Smooth muscle cell (in vitro differentiated cells): Measurements from ENCODE around the gene TNMD. TPM values are rescaled to one million over a fixed set of nuclear protein-coding genes. Genes with fewer than 3 reads are reported as not detected.

ENCODE experiments used
- DNase-seq: peaks from one replicate; lab custom pipeline; 2025; ENCODE audit not compliant: unreplicated experiment; lab: John Stamatoyannopoulos, UW
- H2AFZ ChIP-seq: fragments of 200-600 bp; sonication (generic); 2 replicates; pipeline ENCODE4 v1.6.0; 2016; ENCODE audit warnings: antibody characterized with exemption, low read depth, mild to moderate bottlenecking
- H3F3A ChIP-seq: fragments of 200-600 bp; sonication (generic); 2 replicates; pipeline ENCODE4 v1.6.0; 2017; ENCODE audit warnings: antibody characterized with exemption, low read depth
- H3K27ac ChIP-seq: fragments of 200-600 bp; sonication (generic); 2 replicates; pipeline ENCODE4 v1.5.1; 2016; ENCODE audit warnings: low read depth, mild to moderate bottlenecking
- H3K27me3 ChIP-seq: fragments of 200-600 bp; sonication (generic); 2 replicates; pipeline ENCODE4 v1.6.1; 2016; ENCODE audit warnings: low read depth, mild to moderate bottlenecking
- H3K36me3 ChIP-seq: fragments of 200-600 bp; sonication (generic); 2 replicates; pipeline ENCODE4 v1.5.1; 2016; ENCODE audit warnings: low read depth
- H3K4me1 ChIP-seq: fragments of 200-600 bp; sonication (generic); 2 replicates; pipeline ENCODE4 v1.5.1; 2016; ENCODE audit warnings: low read depth
- H3K4me2 ChIP-seq: fragments of 200-600 bp; sonication (generic); 2 replicates; pipeline ENCODE4 v1.6.0; 2016; ENCODE audit warnings: mild to moderate bottlenecking
- H3K4me3 ChIP-seq: fragments of 200-600 bp; sonication (generic); 2 replicates; pipeline ENCODE4 v1.5.1; 2016; ENCODE audit warnings: mild to moderate bottlenecking
- H3K79me2 ChIP-seq: fragments of 200-600 bp; sonication (generic); 2 replicates; pipeline ENCODE4 v1.6.0; 2016; ENCODE audit warnings: low read depth, mild to moderate bottlenecking
- H3K9ac ChIP-seq: fragments of 200-600 bp; sonication (generic); 2 replicates; pipeline ENCODE4 v1.6.0; 2016; ENCODE audit warnings: low read depth
- H3K9me3 ChIP-seq: fragments of 200-600 bp; sonication (generic); replicated peaks from 2 replicates; pipeline ENCODE4 v1.5.1; 2016; ENCODE audit warnings: low read depth
- H4K20me1 ChIP-seq: fragments of 200-600 bp; sonication (generic); 2 replicates; pipeline ENCODE4 v1.6.0; 2016; ENCODE audit warnings: low read depth
- WGBS: methylation state at CpG from one replicate; pipeline ENCODE4 v1.1.7; 2016; ENCODE audit warnings: low lambda C conversion rate; 5-methylcytosine and 5-hydroxymethylcytosine counted together
- polyA plus RNA-seq: library from polyadenylated mRNA; unstranded; fragments of >200 nt; fragmentation: Nextera tagmentation; extraction: Ambion mirVana; gene quantifications from 2 replicates; pipeline ENCODE4 v1.2.1, GENCODE V29; 2016
- total RNA-seq: library from RNA; depleted of rRNA; stranded (reverse); fragments of >200 nt; gene quantifications from 2 replicates; pipeline ENCODE4 v1.2.3, GENCODE V29; 2014
- TF ChIP-seq, protein P1 (sequence below): fragments of 200-600 bp; sonication (generic); IDR thresholded peaks from 2 replicates; pipeline ENCODE4 v1.5.1; 2017; ENCODE audit warnings: borderline replicate concordance, mild to moderate bottlenecking, antibody characterized with exemption; ENCODE audit not compliant: insufficient read depth, poor library complexity, severe bottlenecking

Gene TNMD
- total and polyA plus RNA-seq, 2 experiments from 2014 or later, result not detected

- TF ChIP-seq, protein P1, sequence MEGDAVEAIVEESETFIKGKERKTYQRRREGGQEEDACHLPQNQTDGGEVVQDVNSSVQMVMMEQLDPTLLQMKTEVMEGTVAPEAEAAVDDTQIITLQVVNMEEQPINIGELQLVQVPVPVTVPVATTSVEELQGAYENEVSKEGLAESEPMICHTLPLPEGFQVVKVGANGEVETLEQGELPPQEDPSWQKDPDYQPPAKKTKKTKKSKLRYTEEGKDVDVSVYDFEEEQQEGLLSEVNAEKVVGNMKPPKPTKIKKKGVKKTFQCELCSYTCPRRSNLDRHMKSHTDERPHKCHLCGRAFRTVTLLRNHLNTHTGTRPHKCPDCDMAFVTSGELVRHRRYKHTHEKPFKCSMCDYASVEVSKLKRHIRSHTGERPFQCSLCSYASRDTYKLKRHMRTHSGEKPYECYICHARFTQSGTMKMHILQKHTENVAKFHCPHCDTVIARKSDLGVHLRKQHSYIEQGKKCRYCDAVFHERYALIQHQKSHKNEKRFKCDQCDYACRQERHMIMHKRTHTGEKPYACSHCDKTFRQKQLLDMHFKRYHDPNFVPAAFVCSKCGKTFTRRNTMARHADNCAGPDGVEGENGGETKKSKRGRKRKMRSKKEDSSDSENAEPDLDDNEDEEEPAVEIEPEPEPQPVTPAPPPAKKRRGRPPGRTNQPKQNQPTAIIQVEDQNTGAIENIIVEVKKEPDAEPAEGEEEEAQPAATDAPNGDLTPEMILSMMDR, result peak; percentile 8
- no peaks in the 10 kb centered on the region for H3K27me3 ChIP-seq
- no peaks in the 10 kb centered on the region for H3K36me3 ChIP-seq
- H3K27ac ChIP-seq, result no peak overlapping the region
- H3K9me3 ChIP-seq, result no peaks in the 10 kb centered on the region
- H3K4me2 ChIP-seq, result no peak overlapping the region
- no peaks in the 10 kb centered on the region for H4K20me1 ChIP-seq
- no peaks in the 10 kb centered on the region for H3F3A ChIP-seq
- H2AFZ ChIP-seq, result no peak overlapping the region
- no peak overlapping the region for H3K9ac ChIP-seq
- 29% methylated on average over 1 of the region's 1 CpG for WGBS
- H3K4me1 ChIP-seq, result no peaks in the 10 kb centered on the region
- H3K79me2 ChIP-seq, result no peaks in the 10 kb centered on the region
- no peak overlapping the region for H3K4me3 ChIP-seq
- no peak for DNase-seq
These were observed 24.9 kb downstream of the TNMD start for GRCh38 chrX:100609591-100609990.

DNA sequence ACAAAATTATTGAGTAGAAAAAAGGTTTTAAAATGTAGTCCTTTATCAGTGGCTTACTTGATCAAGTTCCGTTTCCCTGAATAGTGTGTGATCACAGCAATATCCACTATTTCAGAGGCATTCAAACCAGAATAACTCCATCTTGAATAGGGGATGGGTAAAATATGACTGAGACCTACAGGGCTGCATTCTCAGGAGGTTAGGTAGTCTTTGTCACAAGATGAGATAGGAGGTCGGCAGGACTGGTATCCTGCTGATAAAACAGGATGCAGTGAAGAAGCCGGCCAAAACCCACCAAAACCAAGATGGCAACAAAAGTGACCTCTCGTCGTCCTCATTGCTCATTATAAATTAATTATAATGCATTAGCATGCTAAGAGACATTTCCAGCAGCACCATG lies 27.2 kb downstream of the TNMD start:
- Histone ChIP-seq H3F3A (no peaks in the 10 kb centered on the region), H4K20me1 (no peaks in the 10 kb centered on the region), H3K4me3 (no peak overlapping the region), H3K36me3 (no peaks in the 10 kb centered on the region), H3K4me2 (no peak overlapping the region), H3K4me1 (no peaks in the 10 kb centered on the region), H3K79me2 (no peaks in the 10 kb centered on the region), H3K9me3 (no peaks in the 10 kb centered on the region), H3K27ac (no peak overlapping the region), H3K9ac (no peak overlapping the region), H2AFZ (no peak overlapping the region), H3K27me3 (no peaks in the 10 kb centered on the region)
- no peak for DNase-seq
- WGBS, result 72% methylated on average over 5 of the region's 5 CpGs
- TF ChIP-seq, protein P1, result no peak

DNA sequence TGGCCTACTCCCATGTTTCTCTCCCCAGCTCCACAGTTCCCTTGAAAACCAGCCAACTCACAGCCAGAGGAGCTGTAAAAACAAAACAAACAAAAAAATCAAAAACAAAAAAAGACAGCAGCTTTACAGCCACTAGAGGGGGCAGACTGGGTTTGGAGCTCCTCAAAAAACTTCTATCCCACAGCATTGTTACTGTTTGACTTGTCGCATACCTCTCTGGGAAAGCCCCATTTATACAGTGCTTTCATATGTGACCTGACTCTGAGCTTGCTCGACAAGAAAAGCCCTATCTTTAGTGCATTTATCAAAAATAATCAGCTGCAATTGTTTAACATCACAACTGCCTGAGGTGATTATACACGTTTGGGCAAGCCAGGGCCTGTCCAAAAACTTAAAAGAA lies 30.3 kb downstream of the TNMD start:
- TF ChIP-seq, protein P1, result peak; percentile 61
- H4K20me1 ChIP-seq, result no peaks in the 10 kb centered on the region
- H3F3A ChIP-seq, result no peaks in the 10 kb centered on the region
- no peaks in the 10 kb centered on the region for H3K9me3 ChIP-seq
- no peaks in the 10 kb centered on the region for H3K36me3 ChIP-seq
- no peak overlapping the region for H3K9ac ChIP-seq
- no peaks in the 10 kb centered on the region for H3K4me1 ChIP-seq
- no peak overlapping the region for H3K4me2 ChIP-seq
- no peak overlapping the region for H3K4me3 ChIP-seq
- 25% methylated on average over 3 of the region's 3 CpGs for WGBS
- no peaks in the 10 kb centered on the region for H3K79me2 ChIP-seq
- peak overlapping the region; percentile 31 for H2AFZ ChIP-seq
- H3K27me3 ChIP-seq, result no peaks in the 10 kb centered on the region
- DNase-seq, result no peak
- peak overlapping the region; percentile 42 for H3K27ac ChIP-seq

GRCh38 chrX:100623001-100623400 lies 38.3 kb downstream of the TNMD start:
- 79% methylated on average over 4 of the region's 4 CpGs for WGBS
- Histone ChIP-seq H3K4me1 (no peaks in the 10 kb centered on the region), H3K9me3 (no peaks in the 10 kb centered on the region), H3K9ac (no peak overlapping the region), H3K27me3 (no peaks in the 10 kb centered on the region), H3K4me2 (no peak overlapping the region), H3K4me3 (no peak overlapping the region), H4K20me1 (no peaks in the 10 kb centered on the region), H3K27ac (no peak overlapping the region), H2AFZ (no peak overlapping the region), H3K79me2 (no peaks in the 10 kb centered on the region), H3K36me3 (no peaks in the 10 kb centered on the region), H3F3A (no peaks in the 10 kb centered on the region)
- TF ChIP-seq, protein P1, result no peak
- no peak for DNase-seq
